Liver (tissue), 9 donors: ENCODE data around the gene TNNI3. TPM values are rescaled to one million over a fixed set of nuclear protein-coding genes. Genes with fewer than 3 reads are reported as not detected.

Source experiments
- DNase-seq: peaks from one replicate; pipeline ENCODE4 v3.0.0-alpha.2; 2017; ENCODE audit warnings: low spot score
- H3K27ac ChIP-seq, 2 donors: one replicate each; pipeline ENCODE4 v1.7.0; 2013; ENCODE audit warnings: inconsistent platforms in 2 of 2, low read length in 2 of 2, control low read depth in 1 of 2, low read depth in 1 of 2, mild to moderate bottlenecking in 1 of 2
- H3K27me3 ChIP-seq, 4 donors: one replicate each; pipeline versions ENCODE4 v1.6.1 to v1.7.0; 2013; ENCODE audit warnings: low read length in 3 of 4, inconsistent platforms in 1 of 4, mild to moderate bottlenecking in 1 of 4, moderate library complexity in 1 of 4; ENCODE audit not compliant: control insufficient read depth in 4 of 4, insufficient read depth in 4 of 4
- H3K36me3 ChIP-seq, 4 donors: one replicate each; pipeline versions ENCODE4 v1.6.1 to v1.7.0; 2013; ENCODE audit warnings: low read length in 3 of 4, mild to moderate bottlenecking in 3 of 4, low read depth in 1 of 4, moderate library complexity in 1 of 4; ENCODE audit not compliant: control insufficient read depth in 4 of 4, insufficient read depth in 3 of 4
- H3K4me1 ChIP-seq, 4 donors: one replicate each; pipeline versions ENCODE4 v1.6.1 to v1.7.0; 2013; ENCODE audit warnings: low read length in 3 of 4, mild to moderate bottlenecking in 3 of 4, moderate library complexity in 1 of 4; ENCODE audit not compliant: control insufficient read depth in 4 of 4, insufficient read depth in 4 of 4
- H3K4me3 ChIP-seq, 3 donors: one replicate each; pipeline versions ENCODE4 v1.6.1 to v1.7.0; 2013; ENCODE audit warnings: low read length in 3 of 3, control low read depth in 1 of 3, low read depth in 1 of 3, mild to moderate bottlenecking in 1 of 3
- H3K9ac ChIP-seq, 2 donors: one replicate each; pipeline ENCODE4 v1.7.0; 2013; ENCODE audit warnings: low read length in 2 of 2, mild to moderate bottlenecking in 2 of 2, moderate library complexity in 2 of 2, control low read depth in 1 of 2, low read depth in 1 of 2
- H3K9me3 ChIP-seq, 4 donors: one replicate each; pipeline versions ENCODE4 v1.6.1 to v1.7.0; 2013; ENCODE audit warnings: low read length in 3 of 4; ENCODE audit not compliant: control insufficient read depth in 4 of 4
- ATF3 ChIP-seq: IDR thresholded peaks from 2 replicates; pipeline ENCODE4 v1.6.1; 2016; ENCODE audit warnings: antibody characterized with exemption
- CTCF ChIP-seq: fragments of 150-350 bp; IDR thresholded peaks from 2 replicates; pipeline ENCODE4 v1.5.1; 2017; ENCODE audit warnings: improper control_type of control experiment, low read depth, low read length; ENCODE audit not compliant: missing input control
- EGR1 ChIP-seq, 2 donors: IDR thresholded peaks; 2 replicates each; pipeline ENCODE4 v1.6.1; 2016 to 2018; ENCODE audit warnings: antibody characterized with exemption in 2 of 2, low read depth in 2 of 2
- FOXA1 ChIP-seq: IDR thresholded peaks from 2 replicates; pipeline ENCODE4 v1.6.1; 2016; ENCODE audit warnings: antibody characterized with exemption
- FOXA2 ChIP-seq: IDR thresholded peaks from 2 replicates; pipeline ENCODE4 v1.6.1; 2016; ENCODE audit warnings: antibody characterized with exemption
- GABPA ChIP-seq, 2 donors: IDR thresholded peaks in 1 of 2; conservative IDR thresholded peaks in 1 of 2; 2 replicates each; pipeline ENCODE4 v1.6.1; 2016; ENCODE audit warnings: antibody characterized with exemption in 2 of 2, mild to moderate bottlenecking in 1 of 2, moderate library complexity in 1 of 2
- HNF4A ChIP-seq, 2 donors: conservative IDR thresholded peaks; 2 replicates each; pipeline ENCODE4 v1.6.1; 2016; ENCODE audit warnings: antibody characterized with exemption in 2 of 2, mild to moderate bottlenecking in 2 of 2
- HNF4G ChIP-seq: IDR thresholded peaks from 2 replicates; pipeline ENCODE4 v1.6.1; 2016; ENCODE audit warnings: antibody characterized with exemption
- JUND ChIP-seq, 2 donors: IDR thresholded peaks; 2 replicates each; pipeline ENCODE4 v1.6.1; 2016; ENCODE audit warnings: antibody characterized with exemption in 2 of 2
- MAX ChIP-seq: IDR thresholded peaks from 2 replicates; pipeline ENCODE4 v1.6.1; 2016; ENCODE audit warnings: antibody characterized with exemption
- NR2F2 ChIP-seq: IDR thresholded peaks from 2 replicates; pipeline ENCODE4 v1.6.1; 2016; ENCODE audit warnings: antibody characterized with exemption
- RAD21 ChIP-seq, 2 donors: IDR thresholded peaks; 2 replicates each; pipeline ENCODE4 v1.6.1; 2016; ENCODE audit warnings: antibody characterized with exemption in 2 of 2, mild to moderate bottlenecking in 2 of 2
- REST ChIP-seq: IDR thresholded peaks from 2 replicates; pipeline ENCODE4 v1.6.1; 2016; ENCODE audit warnings: antibody characterized with exemption, mild to moderate bottlenecking
- RXRA ChIP-seq, 2 donors: IDR thresholded peaks; 2 replicates each; pipeline ENCODE4 v1.6.1; 2017 to 2018; ENCODE audit warnings: antibody characterized with exemption in 2 of 2, mild to moderate bottlenecking in 1 of 2
- SP1 ChIP-seq: IDR thresholded peaks from 2 replicates; pipeline ENCODE4 v1.6.1; 2018; ENCODE audit warnings: antibody characterized with exemption, mild to moderate bottlenecking
- TAF1 ChIP-seq: conservative IDR thresholded peaks from 2 replicates; pipeline ENCODE4 v1.6.1; 2016; ENCODE audit warnings: antibody characterized with exemption, mild to moderate bottlenecking
- YY1 ChIP-seq: IDR thresholded peaks from 2 replicates; pipeline ENCODE4 v1.6.1; 2016; ENCODE audit warnings: antibody characterized with exemption, mild to moderate bottlenecking
- ZBTB33 ChIP-seq: IDR thresholded peaks from 2 replicates; pipeline ENCODE4 v1.6.1; 2016; ENCODE audit warnings: antibody characterized with exemption
- WGBS: extraction: QIAGEN DNeasy Blood & Tissue Kit; methylation state at CpG from one replicate; pipeline ENCODE4 v1.1.7; 2013; 5-methylcytosine and 5-hydroxymethylcytosine counted together
- polyA plus RNA-seq, 2 donors: library from polyadenylated mRNA; stranded (reverse) in 1 of 2; unstranded in 1 of 2; fragments of 200-250 nt in 1 of 2; fragments of >200 nt in 1 of 2; fragmentation: Nextera tagmentation in 1 of 2; extraction: Ambion mirVana in 1 of 2; gene quantifications; one replicate each; pipeline versions ENCODE4 v1.2.1 to v1.2.3, GENCODE V29; 2013 to 2015
- total RNA-seq, 2 donors: library from RNA; depleted of rRNA; stranded (reverse); fragments of >200 nt; gene quantifications; one replicate each; pipeline ENCODE4 v1.2.3, GENCODE V29; 2014
- donor health status: healthy.
- donor health status: healthy.
- donor health status: healthy.
- donor health status: healthy.
- donor health status: healthy.

TNNI3 gene
- total and polyA plus RNA-seq, 4 donors: not detected

- TF ChIP-seq JUND (IDR thresholded peaks at IDR 0.05) (no peak), NR2F2 (peak; percentile 64), ZBTB33 (peak; percentile 20), ATF3 (no peak), HNF4A (conservative IDR thresholded peaks at IDR 0.05) (peak; percentile 59 to 61), SP1 (peak; percentile 66), EGR1 (IDR thresholded peaks at IDR 0.05; ENCODE audit: low read depth in 2 of 2) (no peak), FOXA2 (no peak), GABPA (IDR thresholded peaks at IDR 0.05 in 1 of 2, conservative IDR thresholded peaks at IDR 0.05 in 1 of 2) (peak in 1 of 2 donors; percentile 69), YY1 (peak; percentile 78), MAX (peak; percentile 58), HNF4G (no peak), CTCF (no peak), TAF1 (no peak), RAD21 (IDR thresholded peaks at IDR 0.05) (no peak), RXRA (IDR thresholded peaks at IDR 0.05) (peak; percentile 80 to 90), FOXA1 (no peak), REST (peak; percentile 24)
- DNase-seq: peak; percentile 79
- Histone ChIP-seq H3K9me3 (no peaks in the 10 kb centered on the region), H3K9ac (peak overlapping the region in 1 of 2 donors; percentile 39), H3K4me3 (peak overlapping the region; percentile 65 to 88 (median 66)), H3K27ac (peak overlapping the region; percentile 68 to 70), H3K4me1 (peaks cover 6 to 35% (median 24%) of the 10 kb centered on the region in 4 donors), H3K27me3 (no peaks in the 10 kb centered on the region), H3K36me3 (no peaks in the 10 kb centered on the region)
- 18% methylated on average over 22 of the region's 22 CpGs for WGBS
Measured at GRCh38 chr19:55118401-55118991, 39.0 kb downstream of the TNNI3 start.
